ENCODE data around the gene FHDC1. TPM values are rescaled to one million over a fixed set of nuclear protein-coding genes. Genes with fewer than 3 reads are reported as not detected.

Gene FHDC1
- total RNA-seq, 1 experiment from 2014 or later = 19.9 TPM

DNA sequence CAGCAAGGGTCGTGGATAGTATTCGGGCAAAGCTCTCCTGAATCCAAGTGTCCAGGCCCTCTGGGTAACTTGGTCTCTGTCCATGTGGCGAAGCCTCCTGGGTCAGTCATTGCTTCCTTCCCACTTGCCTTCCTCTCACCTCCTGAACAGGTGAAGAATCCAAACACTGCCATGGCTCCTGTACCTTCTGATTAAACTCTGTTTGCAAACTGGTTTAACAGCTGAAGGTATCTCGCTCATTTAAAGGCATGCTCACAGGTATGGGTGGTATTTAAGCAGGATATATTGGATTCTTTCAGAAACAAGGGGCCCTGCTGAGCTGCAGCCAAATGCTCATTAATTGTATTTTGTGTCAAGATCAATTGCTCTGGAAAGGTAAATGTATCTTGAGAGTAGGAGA lies 28.2 kb downstream of the FHDC1 start:
- H3K9me3 ChIP-seq (ENCODE audit: control insufficient read depth, low read depth, low read length) = no peaks in the 10 kb centered on the region
- no peaks in the 10 kb centered on the region for H3K79me1 ChIP-seq (ENCODE audit: insufficient read depth, low read depth, low read length, poor library complexity, severe bottlenecking)
- no peak overlapping the region for H3K9ac ChIP-seq (ENCODE audit: extremely low read depth, insufficient read length, low read length)
- H3K27me3 ChIP-seq (ENCODE audit: insufficient read depth, low read length) = no peaks in the 10 kb centered on the region
- no peak overlapping the region for H3K4ac ChIP-seq (ENCODE audit: low read depth, low read length)
- H3K4me1 Mint-ChIP-seq = peaks cover 13 to 17% of the 10 kb centered on the region in 2 experiments
- peaks cover 35 to 72% (median 48%) of the 10 kb centered on the region in 3 experiments; a peak in 6 of 7 replicates for H3K36me3 Mint-ChIP-seq (ENCODE audit: insufficient read depth in 1 of 3, low read depth in 3 of 3)
- no peak overlapping the region for H3K18ac ChIP-seq (ENCODE audit: insufficient read length, low read depth, low read length)
- no peak overlapping the region for H4K5ac ChIP-seq (ENCODE audit: insufficient read length, low read depth, low read length)
- H3T11ph ChIP-seq (ENCODE audit: low read length) = no peak overlapping the region
- no peaks in the 10 kb centered on the region for H3K9me3 Mint-ChIP-seq
- no peaks in the 10 kb centered on the region for H3K23me2 ChIP-seq (ENCODE audit: insufficient read length, low read depth, low read length, poor library complexity, severe bottlenecking)
- no peak overlapping the region for H2AK5ac ChIP-seq (ENCODE audit: insufficient read length, low read length)
- WGBS (ENCODE audit: extremely low coverage, insufficient read length, low lambda C conversion rate) = no CpG with 5 or more reads among the region's 4 CpGs
- H4K20me1 ChIP-seq (ENCODE audit: control insufficient read depth, insufficient read depth, insufficient read length) = no peaks in the 10 kb centered on the region
- no peak overlapping the region for H3K4me2 ChIP-seq (ENCODE audit: insufficient read depth, insufficient read length, low read length)
- H3K14ac ChIP-seq (ENCODE audit: insufficient read depth, low read length) = no peak overlapping the region
- H4K91ac ChIP-seq (ENCODE audit: insufficient read length, low read depth, low read length) = no peak overlapping the region
- H2AFZ ChIP-seq (ENCODE audit: low read length) = no peak overlapping the region
- TF ChIP-seq, protein P1, sequence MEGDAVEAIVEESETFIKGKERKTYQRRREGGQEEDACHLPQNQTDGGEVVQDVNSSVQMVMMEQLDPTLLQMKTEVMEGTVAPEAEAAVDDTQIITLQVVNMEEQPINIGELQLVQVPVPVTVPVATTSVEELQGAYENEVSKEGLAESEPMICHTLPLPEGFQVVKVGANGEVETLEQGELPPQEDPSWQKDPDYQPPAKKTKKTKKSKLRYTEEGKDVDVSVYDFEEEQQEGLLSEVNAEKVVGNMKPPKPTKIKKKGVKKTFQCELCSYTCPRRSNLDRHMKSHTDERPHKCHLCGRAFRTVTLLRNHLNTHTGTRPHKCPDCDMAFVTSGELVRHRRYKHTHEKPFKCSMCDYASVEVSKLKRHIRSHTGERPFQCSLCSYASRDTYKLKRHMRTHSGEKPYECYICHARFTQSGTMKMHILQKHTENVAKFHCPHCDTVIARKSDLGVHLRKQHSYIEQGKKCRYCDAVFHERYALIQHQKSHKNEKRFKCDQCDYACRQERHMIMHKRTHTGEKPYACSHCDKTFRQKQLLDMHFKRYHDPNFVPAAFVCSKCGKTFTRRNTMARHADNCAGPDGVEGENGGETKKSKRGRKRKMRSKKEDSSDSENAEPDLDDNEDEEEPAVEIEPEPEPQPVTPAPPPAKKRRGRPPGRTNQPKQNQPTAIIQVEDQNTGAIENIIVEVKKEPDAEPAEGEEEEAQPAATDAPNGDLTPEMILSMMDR (conservative IDR thresholded peaks at IDR 0.05) = no peak
- H3K23ac ChIP-seq (ENCODE audit: insufficient read length, low read depth, low read length) = no peak overlapping the region
- H3K4me1 ChIP-seq (ENCODE audit: insufficient read depth, low read length) = no peaks in the 10 kb centered on the region; the same call in 1 of the 2 replicates
- no peak overlapping the region for H3K27ac ChIP-seq (ENCODE audit: insufficient read length, low read depth, low read length)
- no peaks in the 10 kb centered on the region for H3K27me3 Mint-ChIP-seq (ENCODE audit: low read depth)
- no peak for DNase-seq
- H2BK120ac ChIP-seq (ENCODE audit: low read depth, low read length, poor library complexity, severe bottlenecking) = no peak overlapping the region
- no peak overlapping the region for H3K56ac ChIP-seq (ENCODE audit: insufficient read length, low read depth, low read length)
- peak overlapping the region in 1 of 3 experiments; percentile 54; a peak in 1 of 7 replicates for H3K27ac Mint-ChIP-seq
- no peak overlapping the region for H2BK5ac ChIP-seq (ENCODE audit: insufficient read length, low read length)
- no peak overlapping the region for H3K4me3 Mint-ChIP-seq
- H3K79me2 ChIP-seq (ENCODE audit: insufficient read depth, low read length) = no peaks in the 10 kb centered on the region
- H2BK12ac ChIP-seq (ENCODE audit: insufficient read length, low read depth, low read length) = no peak overlapping the region
- no peak overlapping the region for H2BK20ac ChIP-seq (ENCODE audit: low read depth, low read length, poor library complexity, severe bottlenecking)
- no peak overlapping the region for H4K8ac ChIP-seq (replicated peaks; ENCODE audit: insufficient read length, low read depth, low read length)
- H2BK15ac ChIP-seq (ENCODE audit: low read depth, low read length) = no peak overlapping the region

Data from H9 (cell line).